Body of pancreas (tissue), 4 donors: ENCODE data around the gene IL31RA. TPM values are rescaled to one million over a fixed set of nuclear protein-coding genes. Genes with fewer than 3 reads are reported as not detected.
A peak's percentile ranks its signal among the peaks of the same experiment; 100 is the strongest.

Experiments
- ATAC-seq: fragments of 150-250 bp; one replicate; pipeline ENCODE4 v1.9.1; 2016
- DNase-seq, 4 donors: peaks; one replicate each; pipeline ENCODE4 v3.0.0-alpha.2; 2019
- H3K27ac ChIP-seq, 4 donors: fragments of 200-600 bp; sonication (generic); 1 replicate in 3 of 4; 2 replicates in 1 of 4; pipeline versions ENCODE4 v1.5.1 to v1.6.1; 2016 to 2019; ENCODE audit warnings: mild to moderate bottlenecking in 1 of 4, mixed read lengths in 1 of 4, moderate library complexity in 1 of 4
- H3K27me3 ChIP-seq, 2 donors: fragments of 200-600 bp; sonication (generic); one replicate each; pipeline ENCODE4 v1.6.0; 2016; ENCODE audit warnings: mild to moderate bottlenecking in 1 of 2
- H3K36me3 ChIP-seq, 2 donors: fragments of 200-600 bp; sonication (generic); replicated peaks in 1 of 2; 2 replicates each; pipeline ENCODE4 v1.5.1; 2016; ENCODE audit warnings: low read depth in 2 of 2; ENCODE audit not compliant: insufficient read depth in 1 of 2
- H3K4me1 ChIP-seq: fragments of 200-600 bp; sonication (generic); one replicate; pipeline ENCODE4 v1.6.0; 2016
- H3K4me3 ChIP-seq, 2 donors: fragments of 200-600 bp; sonication (generic); 1 replicate in 1 of 2; 2 replicates in 1 of 2; pipeline ENCODE4 v1.5.1; 2016 to 2019
- H3K9me3 ChIP-seq, 3 donors: fragments of 200-600 bp; sonication (generic); 1 replicate in 2 of 3; 2 replicates in 1 of 3; pipeline ENCODE4 v1.5.1; 2016
- POLR2A ChIP-seq, 3 donors: fragments of 450-650 bp; IDR thresholded peaks; one replicate each; pipeline ENCODE4 v1.6.1; 2016; ENCODE audit warnings: antibody characterized with exemption in 3 of 3, mild to moderate bottlenecking in 2 of 3
- WGBS, 2 donors: methylation state at CpG; one replicate each; pipeline ENCODE4 v1.1.5; 2017; 5-methylcytosine and 5-hydroxymethylcytosine counted together
- intact Hi-C: fragments of 100-400 bp; cut with DNase I; formaldehyde crosslinking; loops from one replicate; pipeline ENCODE4 v1.15.1; 2023
- total RNA-seq, 2 donors: library from RNA; depleted of rRNA; stranded (reverse); fragments of >200 nt; gene quantifications; one replicate each; pipeline ENCODE4 v1.1.0, GENCODE V29; 2016
- TF ChIP-seq, protein P1 (sequence below), 7 experiments: fragments of 450-650 bp in 4 of 7; fragments of 200-600 bp in 3 of 7; sonication (generic) in 3 of 7; IDR thresholded peaks; one replicate each; pipeline ENCODE4 v1.5.1; 2016 to 2019; ENCODE audit warnings: antibody characterized with exemption in 7 of 7

Gene IL31RA
- total RNA-seq, 2 donors from 2014 or later, result not detected

DNA sequence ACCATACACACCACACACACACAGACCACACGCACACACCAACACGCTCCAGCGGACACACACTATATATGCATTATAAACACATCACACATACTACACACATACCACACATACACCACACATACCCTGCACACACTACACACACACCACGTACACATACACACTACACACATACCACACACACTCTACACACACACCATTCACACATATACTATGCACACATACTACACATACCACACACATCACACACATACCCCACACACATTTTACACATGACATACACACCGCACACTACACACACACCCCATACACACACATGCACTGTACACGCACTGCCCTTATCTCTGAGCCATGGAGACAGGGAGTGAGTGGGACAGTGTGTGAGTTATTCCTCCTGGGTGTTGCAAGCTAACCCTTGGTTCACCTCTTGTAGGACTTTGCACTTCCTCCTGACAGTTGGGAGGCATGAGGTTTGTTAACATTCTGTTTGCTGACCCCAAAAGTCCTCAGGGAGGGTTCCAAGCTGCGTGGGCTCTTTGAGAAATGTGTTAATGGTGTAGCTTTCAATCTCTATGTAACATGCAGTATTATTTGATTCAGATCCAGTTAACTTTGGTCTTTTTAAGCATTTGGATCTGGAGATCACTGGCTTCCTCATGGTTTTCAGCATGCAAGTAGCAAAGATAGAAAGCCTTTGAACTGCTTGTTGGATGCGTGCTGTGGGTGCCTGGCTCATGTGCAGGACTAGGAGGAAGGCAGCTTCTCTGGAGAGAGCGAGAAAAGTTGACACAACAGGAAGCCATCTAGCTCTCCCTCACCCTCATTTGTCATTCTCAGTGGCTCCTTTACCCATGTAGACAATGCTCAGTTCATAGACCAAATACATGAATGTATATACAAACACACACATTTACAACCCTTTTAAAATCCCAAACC lies 13.7 kb downstream of the IL31RA start:
- DNase-seq, result peak in 1 of 4 donors; percentile 10
- intact Hi-C loops, result no loop called here
- H3K4me3 ChIP-seq, result no peak overlapping the region
- H3K9me3 ChIP-seq, result no peaks in the 10 kb centered on the region
- 81 to 90% methylated on average over 8 to 9 of the region's 9 CpGs for WGBS, 2 donors
- H3K36me3 ChIP-seq, result no peaks in the 10 kb centered on the region
- TF ChIP-seq, protein P1, sequence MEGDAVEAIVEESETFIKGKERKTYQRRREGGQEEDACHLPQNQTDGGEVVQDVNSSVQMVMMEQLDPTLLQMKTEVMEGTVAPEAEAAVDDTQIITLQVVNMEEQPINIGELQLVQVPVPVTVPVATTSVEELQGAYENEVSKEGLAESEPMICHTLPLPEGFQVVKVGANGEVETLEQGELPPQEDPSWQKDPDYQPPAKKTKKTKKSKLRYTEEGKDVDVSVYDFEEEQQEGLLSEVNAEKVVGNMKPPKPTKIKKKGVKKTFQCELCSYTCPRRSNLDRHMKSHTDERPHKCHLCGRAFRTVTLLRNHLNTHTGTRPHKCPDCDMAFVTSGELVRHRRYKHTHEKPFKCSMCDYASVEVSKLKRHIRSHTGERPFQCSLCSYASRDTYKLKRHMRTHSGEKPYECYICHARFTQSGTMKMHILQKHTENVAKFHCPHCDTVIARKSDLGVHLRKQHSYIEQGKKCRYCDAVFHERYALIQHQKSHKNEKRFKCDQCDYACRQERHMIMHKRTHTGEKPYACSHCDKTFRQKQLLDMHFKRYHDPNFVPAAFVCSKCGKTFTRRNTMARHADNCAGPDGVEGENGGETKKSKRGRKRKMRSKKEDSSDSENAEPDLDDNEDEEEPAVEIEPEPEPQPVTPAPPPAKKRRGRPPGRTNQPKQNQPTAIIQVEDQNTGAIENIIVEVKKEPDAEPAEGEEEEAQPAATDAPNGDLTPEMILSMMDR (IDR thresholded peaks at IDR 0.05), result no peak
- TF ChIP-seq POLR2A (IDR thresholded peaks at IDR 0.05), result no peak
- ATAC-seq, result no peak
- peaks cover 9% of the 10 kb centered on the region for H3K4me1 ChIP-seq
- no peak overlapping the region for H3K27ac ChIP-seq
- no peaks in the 10 kb centered on the region for H3K27me3 ChIP-seq

GRCh38 chr5:55865831-55866230 lies 14.7 kb downstream of the IL31RA start:
- WGBS, 2 donors, result 96 to 100% methylated on average over 2 to 3 of the region's 3 CpGs
- Histone ChIP-seq H3K36me3 (no peaks in the 10 kb centered on the region), H3K27me3 (no peaks in the 10 kb centered on the region), H3K4me1 (peaks cover 9% of the 10 kb centered on the region), H3K9me3 (no peaks in the 10 kb centered on the region), H3K27ac (no peak overlapping the region), H3K4me3 (no peak overlapping the region)
- intact Hi-C loops, result no loop called here
- no peak for DNase-seq
- no peak for ATAC-seq
- TF ChIP-seq POLR2A (IDR thresholded peaks at IDR 0.05), result no peak
- TF ChIP-seq, protein P1 (IDR thresholded peaks at IDR 0.05), result no peak

GRCh38 chr5:55866485-55866884 lies 15.3 kb downstream of the IL31RA start:
- DNase-seq, result peak; percentile 54 to 74 (median 67)

GRCh38 chr5:55866934-55867333 lies 15.8 kb downstream of the IL31RA start:
- no peak overlapping the region for H3K27ac ChIP-seq
- no peaks in the 10 kb centered on the region for H3K9me3 ChIP-seq
- no peaks in the 10 kb centered on the region for H3K27me3 ChIP-seq
- DNase-seq, result no peak
- ATAC-seq, result no peak
- TF ChIP-seq, protein P1 (IDR thresholded peaks at IDR 0.05), result no peak
- no peak for TF ChIP-seq POLR2A (IDR thresholded peaks at IDR 0.05)
- 43 to 75% methylated on average over 5 of the region's 5 CpGs for WGBS, 2 donors
- peaks cover 9% of the 10 kb centered on the region for H3K4me1 ChIP-seq
- no peak overlapping the region for H3K4me3 ChIP-seq
- intact Hi-C loops, result no loop called here
- H3K36me3 ChIP-seq, result no peaks in the 10 kb centered on the region

More at GRCh38 chr5:55866485-55866884, 15.3 kb downstream of the IL31RA start:
- no peaks in the 10 kb centered on the region for H3K36me3 ChIP-seq
- no peak overlapping the region for H3K4me3 ChIP-seq
- TF ChIP-seq, protein P1 (IDR thresholded peaks at IDR 0.05), result no peak
- peaks cover 9% of the 10 kb centered on the region for H3K4me1 ChIP-seq
- no peaks in the 10 kb centered on the region for H3K9me3 ChIP-seq
- peak; percentile 83 for ATAC-seq
- intact Hi-C loops, result no loop called here
- 16 to 39% methylated on average over 5 to 8 of the region's 8 CpGs for WGBS, 2 donors
- H3K27me3 ChIP-seq, result no peaks in the 10 kb centered on the region
- no peak overlapping the region for H3K27ac ChIP-seq
